ENCODE data around the gene C19orf85.

Gene C19orf85

GRCh38 chr19:55491546-55492360, 27.2 kb upstream of the C19orf85 start:
- no peak overlapping the region for H3K9ac ChIP-seq (ENCODE audit: low read length)
- no peaks in the 10 kb centered on the region for H3K27me3 ChIP-seq (ENCODE audit: low read depth, low read length)
- H3K36me3 ChIP-seq (replicated peaks; ENCODE audit: low read depth, low read length): no peaks in the 10 kb centered on the region
- no peaks in the 10 kb centered on the region for H3K9me3 ChIP-seq (ENCODE audit: insufficient read depth, low read length)
- H4K20me1 ChIP-seq (ENCODE audit: insufficient read depth, low read length): no peaks in the 10 kb centered on the region
- no peak overlapping the region for H2AFZ ChIP-seq (ENCODE audit: low read depth, low read length)
- H3K79me2 ChIP-seq (ENCODE audit: low read length): no peaks in the 10 kb centered on the region
- peaks cover 3% of the 10 kb centered on the region; the same call in 1 of the 2 replicates for H3K4me1 ChIP-seq (ENCODE audit: low read length)
- H3K4me3 ChIP-seq (ENCODE audit: low read length): no peak overlapping the region
- H3K27ac ChIP-seq (ENCODE audit: low read length): no peak overlapping the region
- no peak overlapping the region for H3K4me2 ChIP-seq (ENCODE audit: low read length)
- TF ChIP-seq, protein P1, sequence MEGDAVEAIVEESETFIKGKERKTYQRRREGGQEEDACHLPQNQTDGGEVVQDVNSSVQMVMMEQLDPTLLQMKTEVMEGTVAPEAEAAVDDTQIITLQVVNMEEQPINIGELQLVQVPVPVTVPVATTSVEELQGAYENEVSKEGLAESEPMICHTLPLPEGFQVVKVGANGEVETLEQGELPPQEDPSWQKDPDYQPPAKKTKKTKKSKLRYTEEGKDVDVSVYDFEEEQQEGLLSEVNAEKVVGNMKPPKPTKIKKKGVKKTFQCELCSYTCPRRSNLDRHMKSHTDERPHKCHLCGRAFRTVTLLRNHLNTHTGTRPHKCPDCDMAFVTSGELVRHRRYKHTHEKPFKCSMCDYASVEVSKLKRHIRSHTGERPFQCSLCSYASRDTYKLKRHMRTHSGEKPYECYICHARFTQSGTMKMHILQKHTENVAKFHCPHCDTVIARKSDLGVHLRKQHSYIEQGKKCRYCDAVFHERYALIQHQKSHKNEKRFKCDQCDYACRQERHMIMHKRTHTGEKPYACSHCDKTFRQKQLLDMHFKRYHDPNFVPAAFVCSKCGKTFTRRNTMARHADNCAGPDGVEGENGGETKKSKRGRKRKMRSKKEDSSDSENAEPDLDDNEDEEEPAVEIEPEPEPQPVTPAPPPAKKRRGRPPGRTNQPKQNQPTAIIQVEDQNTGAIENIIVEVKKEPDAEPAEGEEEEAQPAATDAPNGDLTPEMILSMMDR (IDR thresholded peaks at IDR 0.05; ENCODE audit: low read depth, low read length): no peak
- no peak for TF ChIP-seq EZH2phosphoT487 (IDR thresholded peaks at IDR 0.05; ENCODE audit: low read depth)

- no peak for TF ChIP-seq EZH2phosphoT487 (IDR thresholded peaks at IDR 0.05; ENCODE audit: low read depth)
- TF ChIP-seq, protein P1 (IDR thresholded peaks at IDR 0.05; ENCODE audit: low read depth, low read length): no peak
- no peak overlapping the region for H2AFZ ChIP-seq (ENCODE audit: low read depth, low read length)
- H3K79me2 ChIP-seq (ENCODE audit: low read length): peaks cover 4% of the 10 kb centered on the region; the same call in 1 of the 2 replicates
- H3K4me2 ChIP-seq (ENCODE audit: low read length): no peak overlapping the region
- no peaks in the 10 kb centered on the region for H4K20me1 ChIP-seq (ENCODE audit: insufficient read depth, low read length)
- H3K27me3 ChIP-seq (ENCODE audit: low read depth, low read length): no peaks in the 10 kb centered on the region
- H3K9me3 ChIP-seq (ENCODE audit: insufficient read depth, low read length): no peaks in the 10 kb centered on the region
- H3K27ac ChIP-seq (ENCODE audit: low read length): no peak overlapping the region
- H3K9ac ChIP-seq (ENCODE audit: low read length): no peak overlapping the region
- H3K36me3 ChIP-seq (replicated peaks; ENCODE audit: low read depth, low read length): no peaks in the 10 kb centered on the region
- peaks cover 7% of the 10 kb centered on the region for H3K4me1 ChIP-seq (ENCODE audit: low read length)
- H3K4me3 ChIP-seq (ENCODE audit: low read length): no peak overlapping the region
These were observed 26.2 kb upstream of the C19orf85 start for GRCh38 chr19:55490478-55491432.

GRCh38 chr19:55489711-55490477, 25.3 kb upstream of the C19orf85 start:
- H4K20me1 ChIP-seq (ENCODE audit: insufficient read depth, low read length): no peaks in the 10 kb centered on the region
- H3K9me3 ChIP-seq (ENCODE audit: insufficient read depth, low read length): no peaks in the 10 kb centered on the region
- H3K27me3 ChIP-seq (ENCODE audit: low read depth, low read length): no peaks in the 10 kb centered on the region
- no peak overlapping the region for H3K9ac ChIP-seq (ENCODE audit: low read length)
- no peak overlapping the region for H2AFZ ChIP-seq (ENCODE audit: low read depth, low read length)
- no peak overlapping the region for H3K4me2 ChIP-seq (ENCODE audit: low read length)
- no peak overlapping the region for H3K4me3 ChIP-seq (ENCODE audit: low read length)
- no peak overlapping the region for H3K27ac ChIP-seq (ENCODE audit: low read length)
- peaks cover 10% of the 10 kb centered on the region; the same call in 1 of the 2 replicates for H3K79me2 ChIP-seq (ENCODE audit: low read length)
- H3K36me3 ChIP-seq (replicated peaks; ENCODE audit: low read depth, low read length): no peaks in the 10 kb centered on the region
- peaks cover 9% of the 10 kb centered on the region for H3K4me1 ChIP-seq (ENCODE audit: low read length)
- TF ChIP-seq EZH2phosphoT487 (IDR thresholded peaks at IDR 0.05; ENCODE audit: low read depth): no peak
- TF ChIP-seq, protein P1 (IDR thresholded peaks at IDR 0.05; ENCODE audit: low read depth, low read length): no peak
